ENCODE results near the gene SPIN2A.
"Not testable (repeated sequence)": the region's sequence is repeated elsewhere in the genome, so short reads cannot be mapped to it uniquely, and the experiment has no call there.

DNA sequence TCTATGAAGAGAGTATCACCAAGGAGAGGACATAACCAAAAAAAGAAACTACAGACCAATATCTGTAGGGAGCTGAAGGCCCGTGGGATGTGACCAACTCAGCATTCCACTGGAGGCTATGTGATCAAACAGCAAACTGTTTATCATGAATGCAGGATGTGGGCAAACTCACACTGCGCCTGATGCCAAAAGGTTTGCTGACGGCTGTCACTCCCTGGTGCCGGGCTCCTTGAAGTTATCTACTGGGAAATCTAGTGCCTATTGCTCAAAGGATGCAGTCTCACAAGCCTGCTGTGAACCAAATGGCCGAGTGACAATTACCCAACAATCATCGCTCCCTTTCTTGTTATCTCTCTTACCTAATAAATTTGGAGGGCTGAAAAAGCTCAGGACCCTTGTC lies 34.3 kb downstream of the SPIN2A start:
- TF ChIP-seq POLR2AphosphoS5 (IDR thresholded peaks at IDR 0.05; ENCODE audit: borderline replicate concordance, low read depth, low read length); EZH2 (IDR thresholded peaks at IDR 0.05); FOXP2 (optimal IDR thresholded peaks at IDR 0.05; ENCODE audit: control extremely low read depth, extremely low read length, insufficient read depth): not testable (repeated sequence)

All from SK-N-MC (cell line).